Cerebellar cortex (tissue), 1 donor: ENCODE results near the gene RGS9.
"Not testable (repeated sequence)": the region's sequence is repeated elsewhere in the genome, so short reads cannot be mapped to it uniquely, and the experiment has no call there.

Experiments used
- DNase-seq: peaks from one replicate; pipeline ENCODE4 v3.0.0-alpha.2; 2015; ENCODE audit warnings: low spot score

RGS9 gene

DNA sequence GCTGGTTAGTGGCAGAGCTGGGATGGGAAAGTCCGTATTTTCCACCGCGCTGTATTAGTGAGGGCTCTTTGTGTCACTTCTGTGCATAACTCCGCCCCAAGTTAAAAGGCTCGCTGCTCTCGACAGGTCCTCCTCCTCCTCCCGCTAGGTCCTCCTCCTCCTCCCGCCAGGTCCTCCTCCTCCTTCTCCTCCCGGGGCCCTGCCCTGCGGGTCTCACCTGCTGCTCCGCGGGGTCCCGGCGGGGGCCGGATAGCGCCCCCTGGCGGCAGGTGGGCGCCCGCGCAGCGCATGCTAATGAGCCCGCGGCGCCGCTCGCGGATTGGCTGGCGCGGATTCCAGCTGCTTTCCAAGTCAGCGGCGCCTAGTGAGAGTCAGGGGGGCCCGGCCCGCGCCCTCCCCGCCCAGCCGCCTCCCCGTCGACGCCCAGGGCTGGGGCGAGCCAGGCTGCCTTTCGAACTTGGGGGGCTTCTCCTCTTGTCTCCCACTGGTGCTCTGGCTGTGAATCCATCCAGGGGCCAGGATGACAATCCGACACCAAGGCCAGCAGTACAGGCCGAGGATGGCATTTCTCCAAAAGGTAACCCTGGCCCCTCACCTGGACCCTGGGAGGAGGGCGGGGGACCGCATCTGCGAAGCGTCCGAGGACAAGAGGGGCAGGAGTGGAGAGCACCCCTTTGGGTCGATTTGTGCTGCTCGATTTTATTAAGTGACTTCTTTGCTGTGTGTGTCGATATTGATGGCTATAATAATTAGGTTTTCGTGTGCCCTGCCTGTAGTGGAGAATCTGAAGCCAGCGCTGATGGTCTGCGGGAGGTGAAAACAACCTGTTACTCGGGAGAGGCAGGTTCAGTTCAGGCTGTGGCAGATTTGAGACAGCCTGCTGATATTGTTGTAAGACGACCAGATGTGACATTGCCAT lies at the start of gene RGS9:
Gene RGS9 (plus strand): TSS at position 350 of the 919 bp plus-strand sequence. CDS start 171 bp downstream, at position 521.
- peak; percentile 71 for DNase-seq

DNA sequence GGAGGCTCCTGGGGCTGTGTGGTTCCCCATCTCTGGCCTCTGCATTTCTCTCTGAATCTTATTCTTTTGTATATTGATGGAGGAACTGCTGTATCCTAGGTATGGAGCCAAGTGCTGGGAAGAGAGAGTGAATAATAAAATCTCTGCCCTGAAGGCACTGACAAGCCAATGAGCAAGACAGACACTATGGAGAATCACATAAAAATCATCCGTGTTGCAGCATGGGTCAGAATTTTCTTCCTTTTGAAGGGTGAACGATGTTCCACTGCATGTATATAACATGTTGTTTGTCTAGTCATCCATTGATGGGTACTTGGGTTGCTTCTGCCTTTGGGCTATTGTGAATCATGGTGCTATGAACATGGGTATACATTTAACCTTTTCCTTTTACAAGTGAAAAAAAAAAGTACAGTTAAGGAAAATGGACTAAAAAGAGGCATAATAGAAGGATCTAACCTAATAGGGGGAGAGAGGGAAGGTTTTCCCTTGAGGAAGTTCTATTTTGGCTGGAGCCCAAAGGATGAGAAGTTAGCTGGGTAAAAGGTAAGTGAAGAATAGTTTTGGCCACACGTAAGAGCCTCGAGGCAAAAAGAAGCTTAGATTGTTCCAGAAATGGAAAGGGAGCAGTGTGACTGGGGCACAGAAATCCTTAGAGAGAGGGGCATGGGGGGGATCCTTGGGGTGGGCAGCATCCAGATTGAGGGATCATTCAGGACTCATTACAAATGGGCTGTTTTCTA lies 48.4 kb upstream of the RGS9 start:
- no peak for DNase-seq

DNA sequence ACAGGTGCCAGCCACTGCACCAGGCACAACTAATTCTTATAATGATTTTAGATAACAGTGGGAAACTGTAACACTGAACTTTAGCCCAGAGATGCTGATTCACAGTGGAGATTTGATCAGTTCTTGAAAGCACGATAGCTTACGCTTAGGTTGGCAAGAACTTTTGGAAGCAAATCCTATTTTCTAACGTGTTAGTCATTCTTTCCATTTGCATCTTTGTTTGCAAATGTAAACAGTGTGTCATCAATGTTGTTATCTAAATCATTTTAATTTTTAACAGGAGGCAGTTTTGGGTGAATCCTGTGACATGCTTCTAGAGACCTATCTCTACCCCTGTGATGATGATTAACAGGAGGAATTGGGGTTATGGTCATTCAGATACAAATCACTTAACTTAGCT lies 44.9 kb upstream of the RGS9 start:
- no peak for DNase-seq

DNA sequence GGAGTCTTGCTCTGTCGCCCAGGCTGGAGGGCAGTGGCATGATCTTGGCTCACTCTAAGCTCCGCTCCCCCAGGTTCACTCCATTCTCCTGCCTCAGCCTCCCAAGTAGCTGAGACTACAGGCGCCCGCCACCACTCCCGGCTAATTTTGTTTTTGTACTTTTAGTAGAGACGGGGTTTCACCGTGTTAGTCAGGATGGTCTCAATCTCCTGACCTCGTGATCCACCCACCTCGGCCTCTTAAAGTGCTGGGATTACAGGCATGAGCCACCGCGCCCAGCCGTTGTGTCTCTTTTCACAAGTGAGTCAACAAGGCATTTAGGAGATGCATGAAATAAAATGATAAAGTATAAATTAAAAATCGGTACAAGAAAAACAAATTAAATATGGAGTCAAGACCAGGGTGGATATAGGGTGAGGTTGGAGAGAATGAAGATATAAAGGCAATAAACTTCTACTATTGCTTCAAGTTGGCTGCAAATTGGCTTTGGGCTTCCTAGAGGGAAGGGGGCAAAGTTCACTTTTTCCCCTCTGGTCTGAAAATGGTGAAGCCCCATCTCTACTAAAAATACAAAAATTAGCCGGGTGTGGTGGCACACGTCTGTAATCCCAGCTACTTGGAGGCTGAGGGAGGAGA lies 44.3 kb upstream of the RGS9 start:
- not testable (repeated sequence) for DNase-seq

DNA sequence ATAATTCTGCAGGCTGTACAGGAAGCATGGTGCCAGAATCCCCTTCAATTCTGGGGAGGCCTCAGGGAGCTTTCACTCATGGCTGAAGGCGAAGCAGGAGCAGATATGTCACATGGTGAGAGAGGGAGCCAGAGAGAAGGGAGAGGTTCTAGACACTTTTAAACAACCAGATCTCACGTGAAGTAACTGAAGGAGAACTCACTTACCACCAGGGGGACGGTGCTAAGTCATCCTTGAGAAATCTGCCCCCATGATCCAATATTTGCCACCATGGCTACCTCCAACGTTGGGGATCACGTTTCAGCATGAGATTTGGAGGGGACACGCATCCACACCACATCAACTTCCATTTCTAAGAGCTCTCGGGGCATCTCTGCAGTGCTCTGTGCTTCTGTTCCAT lies 43.2 kb upstream of the RGS9 start:
- no peak for DNase-seq

DNA sequence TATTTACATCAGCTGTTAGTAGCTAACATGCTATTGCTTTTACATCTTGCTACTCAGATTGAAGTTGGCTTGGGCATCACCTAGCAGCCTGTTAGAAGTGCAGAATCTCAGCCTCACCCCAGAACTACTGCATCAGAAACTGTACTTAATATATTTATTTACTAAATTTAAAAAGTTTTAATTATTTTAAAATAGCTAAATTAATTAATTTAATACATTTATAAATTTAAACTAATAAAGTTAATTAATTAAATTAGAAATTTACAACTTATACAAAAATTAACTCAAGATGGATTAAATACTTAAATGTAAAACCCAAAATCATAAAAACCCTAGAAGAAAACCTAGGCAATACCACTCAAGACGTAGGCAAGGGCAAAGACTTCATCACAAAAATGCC lies 41.7 kb upstream of the RGS9 start:
- DNase-seq: no peak

DNA sequence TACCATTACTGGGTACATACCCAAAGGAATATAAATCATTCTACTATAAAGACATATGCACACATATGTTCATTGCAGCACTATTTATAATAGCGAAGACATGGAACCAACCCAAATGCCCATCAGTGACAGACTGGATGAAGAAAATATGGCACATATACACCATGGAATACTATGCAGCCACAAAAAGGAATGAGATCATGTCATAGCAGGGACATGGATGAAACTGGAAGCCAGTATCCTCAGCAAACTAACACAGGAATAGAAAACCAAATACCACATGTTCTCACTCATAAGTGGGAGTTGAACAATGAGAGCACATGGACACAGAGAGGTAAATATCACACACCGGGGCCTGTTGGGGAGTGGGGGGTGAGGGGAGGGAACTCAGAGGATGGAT lies 40.8 kb upstream of the RGS9 start:
- DNase-seq: not testable (repeated sequence)

DNA sequence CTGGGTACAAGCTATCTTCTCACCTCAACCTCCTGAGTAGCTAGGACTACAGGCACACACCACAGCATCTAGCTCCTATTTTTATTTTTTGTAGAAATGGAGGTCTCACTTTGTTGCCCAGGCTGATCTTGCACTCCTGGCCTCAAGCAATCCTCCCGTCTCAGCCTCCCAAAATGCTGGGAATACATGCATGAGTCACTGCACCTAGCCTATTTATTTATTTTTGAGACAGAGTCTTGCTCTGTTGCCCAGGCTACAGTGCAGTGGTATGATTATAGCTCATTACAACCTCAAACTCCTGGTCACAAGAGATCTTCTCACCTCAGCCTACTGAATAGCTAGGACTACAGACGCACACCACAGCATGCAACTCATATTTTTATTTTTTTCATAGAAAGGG lies 40.1 kb upstream of the RGS9 start:
- DNase-seq: no peak

DNA sequence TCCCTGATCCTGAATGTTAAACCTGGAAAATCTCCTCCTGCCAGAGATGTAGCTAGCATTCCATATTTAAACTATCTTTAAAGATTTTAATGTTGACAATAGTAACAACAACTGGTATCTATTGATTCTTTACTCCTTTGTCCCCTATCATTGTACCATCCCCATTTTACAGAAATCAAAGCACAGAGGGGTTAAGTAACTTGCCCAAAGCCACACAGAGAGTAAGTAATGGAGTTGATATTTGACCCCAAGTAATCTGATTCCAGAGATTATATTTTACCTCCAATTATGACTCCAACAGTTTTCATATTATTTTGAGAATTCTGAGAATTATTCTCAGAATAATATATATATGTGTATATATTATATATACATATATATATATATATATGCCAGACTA lies 37.7 kb upstream of the RGS9 start:
- no peak for DNase-seq

DNA sequence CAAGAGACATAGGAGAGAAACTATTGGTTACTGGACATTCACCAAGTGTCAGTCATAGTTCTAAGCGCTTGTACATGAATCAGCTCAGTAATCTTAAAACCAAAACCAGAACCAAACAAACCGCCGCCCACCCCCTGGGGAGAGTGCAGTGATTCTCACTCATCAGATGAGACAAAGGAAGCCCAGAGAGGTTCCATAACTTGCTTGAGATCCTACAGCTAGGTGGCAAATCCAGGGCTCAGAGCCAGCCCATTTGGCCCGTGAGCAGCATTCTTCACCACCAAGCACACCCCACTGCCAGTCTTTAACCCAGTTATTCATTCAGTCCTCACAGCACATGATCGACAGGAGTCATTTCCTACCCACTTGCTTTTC lies 37.2 kb upstream of the RGS9 start:
- no peak for DNase-seq

DNA sequence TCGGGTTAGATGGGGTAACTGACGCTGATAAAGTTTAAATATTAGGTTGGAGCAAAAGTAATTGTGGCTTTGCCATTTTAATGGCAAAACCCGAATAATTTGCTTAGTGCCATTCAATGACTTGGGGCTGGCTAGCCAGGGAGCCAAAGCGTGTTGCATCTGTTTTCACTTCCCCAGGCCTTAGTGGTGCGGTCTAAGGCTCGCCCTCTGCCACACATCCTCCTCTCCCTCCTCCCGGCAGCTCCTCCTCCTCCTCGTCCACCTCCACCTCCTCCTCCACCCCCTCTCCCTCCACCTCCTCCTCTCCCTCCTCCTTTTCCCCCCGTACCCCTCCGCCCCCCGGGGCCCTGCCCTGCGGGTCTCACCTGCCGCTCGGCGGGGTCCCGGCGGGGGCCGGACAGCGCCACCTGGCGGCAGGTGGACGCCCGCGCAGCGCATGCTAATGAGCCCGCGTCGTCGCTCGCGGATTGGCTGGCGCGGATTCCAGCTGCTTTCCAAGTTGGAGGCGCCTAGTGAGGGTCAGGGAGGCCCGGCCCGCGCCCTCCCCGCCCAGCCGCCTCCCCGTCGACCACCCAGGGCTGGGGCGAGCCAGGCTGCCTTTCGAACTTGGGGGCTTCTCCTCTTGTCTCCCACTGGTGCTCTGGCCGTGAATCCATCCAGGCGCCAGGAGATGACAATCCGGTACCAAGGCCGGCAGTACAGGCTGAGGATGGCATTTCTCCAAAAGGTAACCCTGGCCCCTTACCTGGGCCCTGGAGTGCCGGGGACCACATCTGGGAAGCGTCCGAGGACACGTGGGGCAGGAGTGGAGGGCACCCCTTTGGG lies 36.6 kb upstream of the RGS9 start:
- peak; percentile 74 for DNase-seq

DNA sequence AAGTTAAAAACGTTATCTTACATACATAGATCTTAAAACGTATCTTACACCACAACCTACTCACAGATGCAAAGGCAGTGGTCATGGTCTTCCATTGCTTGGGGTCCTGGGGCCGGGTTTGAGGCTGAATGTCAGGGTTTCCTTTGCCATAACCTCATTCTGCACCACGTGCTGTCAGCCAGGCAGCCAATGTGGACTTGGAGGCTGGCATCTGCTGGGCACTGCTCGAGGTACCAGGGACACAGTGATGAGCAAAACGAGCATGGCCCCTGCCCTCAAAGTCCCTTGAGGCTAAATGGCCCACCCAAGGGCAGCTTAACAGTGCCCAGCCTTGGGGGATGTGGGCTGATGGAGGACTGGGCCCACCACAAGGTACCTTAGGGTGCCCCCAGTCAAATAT lies 35.8 kb upstream of the RGS9 start:
- DNase-seq: no peak

DNA sequence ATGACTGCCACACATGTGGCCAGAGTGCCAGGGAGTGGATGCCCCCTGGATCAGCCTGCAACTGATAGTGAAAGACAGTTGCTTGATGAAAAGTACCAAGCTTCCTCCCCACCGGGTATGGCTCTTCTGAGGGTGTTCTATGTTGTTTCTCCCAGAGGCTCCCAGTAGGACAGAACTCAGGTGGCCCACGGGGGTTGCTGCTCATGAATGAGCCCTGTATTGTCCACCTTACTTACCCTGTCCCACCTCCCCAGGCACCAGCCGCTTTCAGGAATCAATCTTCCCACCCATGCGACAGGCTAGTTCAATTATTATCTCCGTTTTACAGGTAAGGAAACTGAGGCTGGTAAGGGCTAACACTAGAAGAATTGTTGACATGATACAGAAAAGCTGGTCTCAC lies 34.9 kb upstream of the RGS9 start:
- no peak for DNase-seq

DNA sequence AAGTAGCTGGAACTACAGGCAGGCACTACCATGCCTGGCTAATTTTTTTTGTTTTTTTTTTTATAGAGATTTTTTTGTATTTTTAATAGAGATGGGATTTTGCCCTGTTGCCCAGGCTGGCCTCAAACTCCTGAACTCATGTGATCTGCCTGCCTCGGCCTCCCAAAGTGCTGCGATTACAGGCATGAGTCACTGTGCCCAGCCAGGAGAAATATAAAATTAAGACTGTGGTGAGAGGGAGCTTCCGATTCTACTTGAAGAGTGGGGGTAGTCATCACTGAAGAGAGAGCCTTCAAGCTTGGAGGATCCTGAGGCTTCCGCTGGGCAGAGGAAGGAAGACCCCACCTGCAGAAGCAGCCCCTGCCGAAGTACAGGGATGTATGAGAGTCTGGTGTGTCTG lies 34.4 kb upstream of the RGS9 start:
- DNase-seq: no peak

DNA sequence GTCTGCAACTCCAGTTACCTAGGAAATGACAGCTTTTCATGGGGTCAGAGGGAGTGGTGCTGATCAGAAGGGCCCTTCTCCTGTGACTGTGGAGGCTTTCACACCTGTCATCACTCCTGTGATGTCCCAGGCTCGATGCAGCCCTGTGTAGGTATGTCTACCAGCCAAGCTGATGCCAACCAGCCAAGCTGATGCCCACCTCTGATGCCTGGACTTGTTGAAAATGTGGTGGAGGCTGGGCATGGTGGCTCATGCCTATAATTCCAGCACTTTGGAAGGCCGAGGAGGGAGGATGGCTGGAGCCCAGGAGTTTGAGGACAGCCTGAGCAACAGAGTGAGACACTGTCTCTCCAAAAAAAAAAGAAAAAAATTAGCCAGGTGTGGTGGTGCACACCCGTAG lies 33.7 kb upstream of the RGS9 start:
- DNase-seq: no peak

DNA sequence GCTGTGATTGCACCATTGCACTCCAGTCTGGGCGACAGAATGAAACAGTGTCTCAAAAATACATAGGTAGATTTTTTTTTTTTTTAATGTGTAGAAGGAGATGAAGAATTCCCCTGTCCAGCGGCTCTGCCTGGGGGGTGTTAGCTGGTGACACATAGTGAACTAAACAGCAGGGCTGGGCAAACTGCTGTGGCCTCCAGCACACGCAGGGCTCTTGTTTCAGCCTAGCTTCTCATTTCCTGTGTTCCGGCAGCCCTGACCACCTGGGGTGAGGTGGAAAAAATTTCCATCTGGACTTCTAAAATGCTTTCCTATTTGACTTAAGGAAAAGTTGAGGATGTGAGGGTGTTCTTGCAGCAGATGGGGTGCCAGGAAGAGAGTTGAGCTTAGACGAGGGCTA lies 33.3 kb upstream of the RGS9 start:
- DNase-seq: peak; percentile 23

DNA sequence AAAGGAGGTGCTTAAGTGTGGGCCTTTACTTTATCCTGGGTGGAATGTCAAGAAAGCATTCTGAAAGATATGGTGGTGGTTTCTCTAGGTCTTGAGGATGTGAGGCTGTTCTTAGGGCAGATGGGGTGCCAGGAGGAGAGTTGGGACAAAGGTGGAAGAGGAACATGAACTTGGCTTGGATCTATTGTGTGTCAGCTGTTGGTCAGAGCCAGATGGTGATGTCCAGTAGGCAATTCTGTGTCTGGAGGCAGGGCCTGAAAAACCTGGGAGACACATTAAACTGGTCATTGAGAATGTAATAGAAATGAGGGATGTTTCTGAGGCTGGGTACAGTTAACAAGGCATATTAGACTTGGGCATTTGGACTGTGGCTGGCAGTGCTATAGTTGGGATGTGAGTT lies 32.6 kb upstream of the RGS9 start:
- DNase-seq: peak; percentile 72

DNA sequence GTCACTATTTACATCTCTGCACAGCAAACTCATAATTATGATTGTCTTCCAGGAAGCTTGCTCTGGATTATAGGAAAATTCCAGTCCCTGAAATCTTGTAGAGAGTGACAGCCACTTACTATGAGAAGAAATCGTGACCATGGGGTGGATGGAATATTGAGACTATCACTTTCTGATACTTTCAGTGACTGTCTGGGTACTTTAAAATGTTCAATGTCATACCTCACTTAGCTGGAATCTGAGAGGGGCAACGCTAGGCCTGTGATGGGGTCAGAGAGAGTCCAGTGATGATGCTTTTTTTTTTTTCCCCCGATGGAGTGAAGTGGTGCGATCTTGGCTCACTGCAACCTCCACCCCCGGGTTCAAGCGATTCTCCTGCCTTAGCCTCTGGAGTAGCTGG lies 32.2 kb upstream of the RGS9 start:
- no peak for DNase-seq

DNA sequence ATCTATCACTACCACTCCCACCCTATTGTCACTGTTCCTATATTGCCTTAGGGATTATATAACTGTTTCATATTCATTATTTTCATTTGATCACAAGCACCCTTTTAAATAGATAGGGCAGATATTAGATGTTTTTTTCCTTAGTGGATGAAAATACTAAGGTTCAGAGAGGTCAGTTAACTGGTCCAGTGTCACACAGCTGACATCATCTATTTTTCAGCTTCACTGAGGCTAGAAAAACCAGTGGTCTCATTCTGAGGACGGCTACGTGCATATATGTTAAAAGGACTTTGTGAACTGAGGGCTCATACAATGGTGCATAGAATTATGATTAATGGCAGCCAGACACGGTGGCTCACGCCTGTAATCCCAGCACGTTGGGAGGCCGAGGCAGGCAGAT lies 29.0 kb upstream of the RGS9 start:
- no peak for DNase-seq

DNA sequence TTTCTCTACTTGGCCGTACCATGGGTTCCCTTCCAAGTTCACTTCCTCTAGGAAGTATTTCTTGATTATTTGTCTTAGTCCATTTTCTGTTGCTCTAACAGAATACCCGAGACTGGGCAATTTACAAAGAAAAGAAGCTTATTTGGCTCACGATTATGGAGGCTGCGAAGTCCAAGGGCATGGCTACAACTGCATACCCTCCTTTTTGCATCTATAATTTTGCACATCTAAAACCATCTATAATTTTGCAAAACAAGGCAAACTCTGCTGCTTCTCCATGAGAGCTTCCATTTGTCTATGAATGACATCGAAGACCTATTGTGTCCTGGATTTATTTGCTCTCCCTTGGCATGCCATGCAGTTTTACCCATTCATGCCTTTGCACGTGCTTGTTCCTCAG lies 27.6 kb upstream of the RGS9 start:
- DNase-seq: no peak

DNA sequence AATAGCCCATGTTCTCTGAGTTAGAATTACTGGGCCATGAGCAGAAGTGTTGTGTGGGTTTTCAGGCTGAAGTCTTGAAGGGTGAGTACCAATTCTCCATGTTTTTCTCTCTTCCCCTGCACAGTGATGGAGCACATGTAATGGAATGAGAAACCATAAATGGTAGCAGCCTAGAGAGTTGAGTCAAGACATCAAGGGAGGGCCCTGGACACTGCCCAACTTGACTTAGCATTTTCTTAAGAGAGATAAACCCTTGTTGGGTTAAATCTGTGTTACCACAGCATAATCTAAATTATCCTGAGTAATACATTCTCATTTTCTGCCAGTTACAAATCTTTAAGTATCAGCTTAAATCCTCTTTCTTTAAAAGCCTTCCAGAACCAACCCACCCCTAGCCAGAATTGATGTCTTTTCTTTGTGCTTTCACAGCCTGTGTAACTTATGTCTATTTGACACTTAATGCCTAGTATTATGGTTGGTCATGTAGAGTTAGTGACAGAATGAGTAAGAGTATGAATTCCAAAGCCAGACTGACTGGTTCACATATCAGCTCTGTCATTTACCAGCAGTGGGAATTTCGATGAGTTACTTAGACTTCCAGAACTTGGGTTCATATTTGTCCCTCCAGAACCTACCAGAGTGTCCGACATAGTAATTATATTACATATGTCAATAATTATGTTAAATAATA lies 27.0 kb upstream of the RGS9 start:
- DNase-seq: no peak
